ENCODE data around the gene KCNIP4.

- TF ChIP-seq POLR2AphosphoS5 (IDR thresholded peaks at IDR 0.05; ENCODE audit: borderline replicate concordance, low read depth, low read length) (no peak), EZH2 (IDR thresholded peaks at IDR 0.05) (no peak), FOXP2 (optimal IDR thresholded peaks at IDR 0.05; ENCODE audit: control extremely low read depth, extremely low read length, insufficient read depth) (no peak)
Observed at GRCh38 chr4:21989351-21989750, 40.8 kb upstream of the KCNIP4 start.
